Neutrophil (primary cell): ENCODE measurements around the gene ITPKA.
A peak's percentile ranks its signal among the peaks of the same experiment; 100 is the strongest.

Experiments used
- H3K27ac ChIP-seq: fragments of 200-600 bp; sonication (generic); 2 replicates; pipeline ENCODE4 v1.5.1; 2016; ENCODE audit warnings: mild to moderate bottlenecking, moderate library complexity
- H3K27me3 ChIP-seq: fragments of 200-600 bp; sonication (generic); 2 replicates; pipeline ENCODE4 v1.6.0; 2016; ENCODE audit warnings: mild to moderate bottlenecking
- H3K36me3 ChIP-seq: fragments of 200-600 bp; sonication (generic); 2 replicates; pipeline ENCODE4 v1.5.1; 2017
- H3K4me1 ChIP-seq, 2 experiments: fragments of 200-600 bp in 1 of 2; sonication (generic) in 1 of 2; 1 replicate in 1 of 2; 2 replicates in 1 of 2; pipeline versions ENCODE4 v1.5.1 to v1.6.1; 2013 to 2016; ENCODE audit warnings: low read depth in 1 of 2, low read length in 1 of 2, mild to moderate bottlenecking in 1 of 2, moderate library complexity in 1 of 2; ENCODE audit not compliant: control insufficient read depth in 1 of 2, insufficient read depth in 1 of 2
- H3K4me3 ChIP-seq, 2 experiments: fragments of 200-600 bp in 1 of 2; sonication (generic) in 1 of 2; 1 replicate in 1 of 2; 2 replicates in 1 of 2; pipeline ENCODE4 v1.5.1; 2013 to 2016; ENCODE audit warnings: low read depth in 1 of 2, low read length in 1 of 2, mild to moderate bottlenecking in 1 of 2, moderate library complexity in 1 of 2
- H3K9me3 ChIP-seq: fragments of 200-600 bp; sonication (generic); 2 replicates; pipeline ENCODE4 v1.5.1; 2016
- CTCF ChIP-seq: fragments of 200-600 bp; sonication (generic); IDR thresholded peaks from 2 replicates; pipeline ENCODE4 v1.5.1; 2016; ENCODE audit warnings: antibody characterized with exemption

The ITPKA gene

GRCh38 chr15:41492597-41493204 is 973 bp upstream of the ITPKA start:
- TF ChIP-seq CTCF = no peak
- Histone ChIP-seq H3K27me3 (peaks cover 79% of the 10 kb centered on the region), H3K27ac (no peak overlapping the region), H3K4me1 (peaks cover 27 to 32% of the 10 kb centered on the region in 2 experiments), H3K36me3 (no peaks in the 10 kb centered on the region), H3K9me3 (no peaks in the 10 kb centered on the region), H3K4me3 (peak overlapping the region; percentile 67 to 89)

GRCh38 chr15:41493902-41494189 is 172 bp downstream of the ITPKA start:
- no peak for TF ChIP-seq CTCF
- no peaks in the 10 kb centered on the region for H3K36me3 ChIP-seq
- H3K4me3 ChIP-seq = peak overlapping the region; percentile 67 to 79
- H3K27me3 ChIP-seq = peaks cover 90% of the 10 kb centered on the region
- no peak overlapping the region for H3K27ac ChIP-seq
- H3K9me3 ChIP-seq = no peaks in the 10 kb centered on the region
- H3K4me1 ChIP-seq = peaks cover 27 to 32% of the 10 kb centered on the region in 2 experiments

- Histone ChIP-seq H3K36me3 (no peaks in the 10 kb centered on the region), H3K4me3 (peak overlapping the region; percentile 67 to 79), H3K4me1 (peaks cover 27 to 32% of the 10 kb centered on the region in 2 experiments), H3K9me3 (no peaks in the 10 kb centered on the region), H3K27ac (no peak overlapping the region), H3K27me3 (peaks cover 95% of the 10 kb centered on the region)
- TF ChIP-seq CTCF = no peak
Measured at GRCh38 chr15:41494190-41494921, 682 bp downstream of the ITPKA start.

DNA sequence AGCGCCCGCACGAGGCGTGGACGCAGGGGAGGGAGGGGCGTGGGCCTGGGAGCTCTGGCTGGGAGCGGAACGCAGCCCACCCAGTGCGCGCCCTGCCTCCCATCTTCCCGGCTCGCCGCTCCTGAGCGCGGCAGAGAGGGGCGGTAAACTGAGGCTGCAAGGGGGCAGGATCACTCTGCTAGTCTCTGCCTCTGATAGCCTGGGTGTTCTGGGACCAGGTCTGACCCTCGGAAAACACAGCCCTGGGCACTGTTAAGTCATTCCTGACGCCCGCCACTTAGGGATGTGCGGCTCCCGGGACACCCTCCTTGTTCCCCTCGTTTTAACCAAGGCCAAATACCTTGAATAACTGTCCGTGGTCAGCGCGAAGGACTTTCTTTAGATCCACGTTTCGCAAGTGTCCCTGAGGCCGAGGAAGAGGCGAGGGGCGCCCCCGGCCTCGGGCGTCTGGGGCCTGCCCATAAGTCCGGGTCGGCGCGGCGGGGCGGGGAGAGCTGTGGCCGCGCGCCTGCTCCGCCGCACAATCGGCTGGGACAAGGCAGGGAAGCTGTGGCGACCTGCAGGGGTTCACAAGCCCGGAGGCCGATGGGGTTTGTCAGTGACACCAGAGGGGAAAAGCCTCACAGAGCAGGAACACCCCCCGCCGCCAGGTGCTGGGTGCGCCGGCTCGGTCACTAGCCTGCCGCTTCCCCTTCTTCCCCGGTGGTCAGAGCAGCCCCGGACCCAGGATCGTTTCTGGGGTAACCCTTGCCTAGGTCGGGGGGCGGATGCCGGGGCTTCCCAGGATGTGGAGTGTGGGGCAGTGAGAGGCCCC is 1.5 kb downstream of the ITPKA start:
- TF ChIP-seq CTCF = no peak
- H3K4me3 ChIP-seq = peak overlapping the region; percentile 67 to 79
- no peaks in the 10 kb centered on the region for H3K36me3 ChIP-seq
- peaks cover 27 to 32% of the 10 kb centered on the region in 2 experiments for H3K4me1 ChIP-seq
- H3K27ac ChIP-seq = no peak overlapping the region
- H3K27me3 ChIP-seq = peaks cover 100% of the 10 kb centered on the region
- no peaks in the 10 kb centered on the region for H3K9me3 ChIP-seq

GRCh38 chr15:41495736-41496599 is 2.3 kb downstream of the ITPKA start:
- H3K9me3 ChIP-seq = no peaks in the 10 kb centered on the region
- no peak overlapping the region for H3K27ac ChIP-seq
- H3K36me3 ChIP-seq = no peaks in the 10 kb centered on the region
- H3K27me3 ChIP-seq = peaks cover 100% of the 10 kb centered on the region
- peak overlapping the region in 1 of 2 experiments; percentile 79 for H3K4me3 ChIP-seq
- TF ChIP-seq CTCF = no peak
- H3K4me1 ChIP-seq = peaks cover 28 to 32% of the 10 kb centered on the region in 2 experiments
